ENCODE measurements around the gene TCEANC2.
"Not testable (repeated sequence)": the region's sequence is repeated elsewhere in the genome, so short reads cannot be mapped to it uniquely, and the experiment has no call there.

TCEANC2 gene

GRCh38 chr1:54091666-54092065 is 38.3 kb downstream of the TCEANC2 start:
- no peak for DNase-seq

GRCh38 chr1:54094001-54094729 is 40.8 kb downstream of the TCEANC2 start:
- no peak for DNase-seq

- DNase-seq = not testable (repeated sequence)
Observed at GRCh38 chr1:54094730-54095105, 41.3 kb downstream of the TCEANC2 start.

GRCh38 chr1:54095546-54096226 is 42.3 kb downstream of the TCEANC2 start:
- no peak for DNase-seq

GRCh38 chr1:54096227-54096876 is 42.9 kb downstream of the TCEANC2 start:
- DNase-seq = no peak

- DNase-seq = no peak
Observed at GRCh38 chr1:54096877-54097240, 43.5 kb downstream of the TCEANC2 start.

GRCh38 chr1:54099061-54099610 is 45.7 kb downstream of the TCEANC2 start:
- DNase-seq = no peak

GRCh38 chr1:54100500-54100899 is 47.1 kb downstream of the TCEANC2 start:
- no peak for DNase-seq

GRCh38 chr1:54103414-54103813 is 50.0 kb downstream of the TCEANC2 start:
- no peak for DNase-seq

GRCh38 chr1:54104613-54105012 is 51.2 kb downstream of the TCEANC2 start:
- not testable (repeated sequence) for DNase-seq

GRCh38 chr1:54105080-54105479 is 51.7 kb downstream of the TCEANC2 start:
- no peak for DNase-seq

- DNase-seq = no peak
Observed at GRCh38 chr1:54105736-54106269, 52.4 kb downstream of the TCEANC2 start.

GRCh38 chr1:54107131-54107530 is 53.7 kb downstream of the TCEANC2 start:
- no peak for DNase-seq

- DNase-seq = no peak
Observed at GRCh38 chr1:54108156-54108555, 54.7 kb downstream of the TCEANC2 start.

- DNase-seq = no peak
Observed at GRCh38 chr1:54109129-54110090, 56.0 kb downstream of the TCEANC2 start.

GRCh38 chr1:54110996-54111395 is 57.6 kb downstream of the TCEANC2 start:
- no peak for DNase-seq

- no peak for DNase-seq
Observed at GRCh38 chr1:54111624-54112023, 58.2 kb downstream of the TCEANC2 start.

GRCh38 chr1:54112027-54112426 is 58.6 kb downstream of the TCEANC2 start:
- no peak for DNase-seq

GRCh38 chr1:54112705-54113368 is 59.4 kb downstream of the TCEANC2 start:
- no peak for DNase-seq

GRCh38 chr1:54114001-54114400 is 60.6 kb downstream of the TCEANC2 start:
- DNase-seq = no peak

GRCh38 chr1:54114955-54115354 is 61.5 kb downstream of the TCEANC2 start:
- no peak for DNase-seq

GRCh38 chr1:54115520-54115919 is 62.1 kb downstream of the TCEANC2 start:
- no peak for DNase-seq

Data from NCI-H187 treated with DMSO at 0.1 percent for 48 hours (cell line).